IPS DF 4.7 (cell line): ENCODE data around the gene ARMC3.
"Not testable (repeated sequence)": the region's sequence is repeated elsewhere in the genome, so short reads cannot be mapped to it uniquely, and the experiment has no call there.

Experiments used
- DNase-seq: peaks from one replicate; pipeline ENCODE4 v3.0.0-alpha.2; 2013; ENCODE audit warnings: low spot score; ENCODE audit errors: extremely low read depth

The ARMC3 gene

GRCh38 chr10:22929053-22929452 lies 1.2 kb downstream of the ARMC3 start:
- not testable (repeated sequence) for DNase-seq

GRCh38 chr10:22931948-22932347 lies 4.1 kb downstream of the ARMC3 start:
- no peak for DNase-seq

- DNase-seq = no peak
Observed at GRCh38 chr10:22932626-22933370, 4.9 kb downstream of the ARMC3 start.

- no peak for DNase-seq
Observed at GRCh38 chr10:22934726-22935125, 6.9 kb downstream of the ARMC3 start.

- DNase-seq = no peak
Observed at GRCh38 chr10:22942437-22942836, 14.6 kb downstream of the ARMC3 start.

GRCh38 chr10:22945934-22946673 lies 18.3 kb downstream of the ARMC3 start:
- DNase-seq = no peak

- DNase-seq = no peak
Observed at GRCh38 chr10:22954970-22955369, 27.1 kb downstream of the ARMC3 start.

- DNase-seq = no peak
Observed at GRCh38 chr10:22958338-22958737, 30.5 kb downstream of the ARMC3 start.

GRCh38 chr10:22959292-22959691 lies 31.4 kb downstream of the ARMC3 start:
- no peak for DNase-seq

GRCh38 chr10:22959950-22960349 lies 32.1 kb downstream of the ARMC3 start:
- no peak for DNase-seq

GRCh38 chr10:22962817-22963216 lies 35.0 kb downstream of the ARMC3 start:
- no peak for DNase-seq

- DNase-seq = no peak
Observed at GRCh38 chr10:22969704-22970103, 41.9 kb downstream of the ARMC3 start.

GRCh38 chr10:22976534-22976933 lies 48.7 kb downstream of the ARMC3 start:
- DNase-seq = no peak

GRCh38 chr10:22977751-22978150 lies 49.9 kb downstream of the ARMC3 start:
- DNase-seq = no peak

GRCh38 chr10:22978287-22978686 lies 50.4 kb downstream of the ARMC3 start:
- DNase-seq = no peak

- no peak for DNase-seq
Observed at GRCh38 chr10:22978918-22979317, 51.1 kb downstream of the ARMC3 start.

- DNase-seq = no peak
Observed at GRCh38 chr10:22980822-22981221, 53.0 kb downstream of the ARMC3 start.

GRCh38 chr10:22984066-22984465 lies 56.2 kb downstream of the ARMC3 start:
- DNase-seq = no peak

- DNase-seq = no peak
Observed at GRCh38 chr10:22986771-22987542, 59.1 kb downstream of the ARMC3 start.

GRCh38 chr10:22988581-22989360 lies 60.9 kb downstream of the ARMC3 start:
- no peak for DNase-seq

GRCh38 chr10:22990443-22990842 lies 62.6 kb downstream of the ARMC3 start:
- no peak for DNase-seq
